ENCODE measurements around the gene MLH3.

GRCh38 chr14:74985806-74986205 lies 65.5 kb downstream of the MLH3 start:
- TF ChIP-seq CTCF (conservative IDR thresholded peaks at IDR 0.05; ENCODE audit: low read length) (no peak), EZH2phosphoT487 (IDR thresholded peaks at IDR 0.05; ENCODE audit: borderline replicate concordance, low read depth, low read length) (no peak)

Measured in OCI-LY7 (cell line).